MCF 10A (cell line): Measurements from ENCODE around the gene CREB3L2. TPM values are rescaled to one million over a fixed set of nuclear protein-coding genes. Genes with fewer than 3 reads are reported as not detected.

Experiments
- BruUV-seq: library from RNA; stranded (reverse); fragments of 400-500 nt; replicated peaks from 2 replicates; lab custom pipeline; 2021; lab: Mats Ljungman, UMichigan
- CTCF ChIA-PET: fragments of 300-600 bp; sonication (Branson Sonifier 250); formaldehyde crosslinking; extraction: SDS; loops from one replicate; lab custom pipeline; 2021; ENCODE audit warnings: antibody characterized with exemption, inconsistent platforms; lab: Yijun Ruan, JAX
- POLR2A ChIA-PET: fragments of 300-600, 350-650 bp; sonication (Branson Sonifier 250); formaldehyde crosslinking; extraction: SDS; loops from one replicate; lab custom pipeline; 2020; ENCODE audit warnings: antibody characterized with exemption, inconsistent platforms; lab: Yijun Ruan, JAX
- DNase-seq: peaks from one replicate; pipeline ENCODE4 v3.0.0-alpha.2; 2018; ENCODE audit not compliant: unreplicated experiment
- H3K27ac Mint-ChIP-seq: one replicate; pipeline ENCODE4 v1.8.0; 2022; ENCODE audit warnings: mild to moderate bottlenecking, low read depth, mixed read lengths; ENCODE audit not compliant: unreplicated experiment
- H3K27me3 Mint-ChIP-seq: one replicate; pipeline ENCODE4 v1.8.0; 2022; ENCODE audit warnings: mixed read lengths; ENCODE audit not compliant: insufficient read depth, unreplicated experiment
- H3K36me3 Mint-ChIP-seq: one replicate; pipeline ENCODE4 v1.8.0; 2022; ENCODE audit warnings: mild to moderate bottlenecking, moderate library complexity, mixed read lengths; ENCODE audit not compliant: insufficient read depth, unreplicated experiment
- H3K4me1 Mint-ChIP-seq: one replicate; pipeline ENCODE4 v1.8.0; 2022; ENCODE audit warnings: mixed read lengths; ENCODE audit not compliant: insufficient read depth, unreplicated experiment
- H3K4me3 Mint-ChIP-seq: one replicate; pipeline ENCODE4 v1.8.0; 2022; ENCODE audit warnings: mild to moderate bottlenecking, moderate library complexity, mixed read lengths; ENCODE audit not compliant: unreplicated experiment
- H3K9me3 Mint-ChIP-seq: one replicate; pipeline ENCODE4 v1.8.0; 2022; ENCODE audit warnings: mixed read lengths; ENCODE audit not compliant: unreplicated experiment
- intact Hi-C: fragments of 100-400 bp; cut with micrococcal nuclease; formaldehyde crosslinking; loops from 2 replicates; pipeline ENCODE4 v1.14.1; 2022
- total RNA-seq: library from RNA; stranded (reverse); gene quantifications from 2 replicates; pipeline ENCODE4 v1.2.3, GENCODE V29; 2022
- TF ChIP-seq, protein P1 (sequence below): fragments of 200-600 bp; IDR thresholded peaks from one replicate; pipeline ENCODE4 v1.8.0; 2022; ENCODE audit warnings: antibody characterized with exemption, mild to moderate bottlenecking; ENCODE audit not compliant: unreplicated experiment

Gene CREB3L2
- total RNA-seq, 1 experiment from 2014 or later, result 74.2 TPM

GRCh38 chr7:137877027-137877675 lies 124.7 kb downstream of the CREB3L2 start:
- Mint-ChIP-seq H3K27me3 (no peaks in the 10 kb centered on the region), H3K36me3 (peaks cover 61% of the 10 kb centered on the region), H3K4me1 (peaks cover 22% of the 10 kb centered on the region), H3K27ac (no peak overlapping the region), H3K4me3 (no peak overlapping the region), H3K9me3 (no peaks in the 10 kb centered on the region)
- DNase-seq, result no peak
- intact Hi-C loops, result no loop called here
- TF ChIP-seq, protein P1, sequence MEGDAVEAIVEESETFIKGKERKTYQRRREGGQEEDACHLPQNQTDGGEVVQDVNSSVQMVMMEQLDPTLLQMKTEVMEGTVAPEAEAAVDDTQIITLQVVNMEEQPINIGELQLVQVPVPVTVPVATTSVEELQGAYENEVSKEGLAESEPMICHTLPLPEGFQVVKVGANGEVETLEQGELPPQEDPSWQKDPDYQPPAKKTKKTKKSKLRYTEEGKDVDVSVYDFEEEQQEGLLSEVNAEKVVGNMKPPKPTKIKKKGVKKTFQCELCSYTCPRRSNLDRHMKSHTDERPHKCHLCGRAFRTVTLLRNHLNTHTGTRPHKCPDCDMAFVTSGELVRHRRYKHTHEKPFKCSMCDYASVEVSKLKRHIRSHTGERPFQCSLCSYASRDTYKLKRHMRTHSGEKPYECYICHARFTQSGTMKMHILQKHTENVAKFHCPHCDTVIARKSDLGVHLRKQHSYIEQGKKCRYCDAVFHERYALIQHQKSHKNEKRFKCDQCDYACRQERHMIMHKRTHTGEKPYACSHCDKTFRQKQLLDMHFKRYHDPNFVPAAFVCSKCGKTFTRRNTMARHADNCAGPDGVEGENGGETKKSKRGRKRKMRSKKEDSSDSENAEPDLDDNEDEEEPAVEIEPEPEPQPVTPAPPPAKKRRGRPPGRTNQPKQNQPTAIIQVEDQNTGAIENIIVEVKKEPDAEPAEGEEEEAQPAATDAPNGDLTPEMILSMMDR, result no peak
- BruUV-seq, result no TSS peak
- ChIA-PET CTCF (interaction anchor here (0.6 to 1.3 kb wide), 4 partner anchors 24 to 221 kb away, joined by 3 to 7 read pairs (median 4); no protein-coding TSS in a partner anchor), POLR2A (interaction anchor here (0.7 to 1.0 kb wide), 2 partner anchors 125 to 1479 kb away, joined by 3 read pairs; partner anchors contain the start of gene CREB3L2)

GRCh38 chr7:137875746-137876145 lies 126.1 kb downstream of the CREB3L2 start:
- H3K27me3 Mint-ChIP-seq, result no peaks in the 10 kb centered on the region
- TF ChIP-seq, protein P1, result no peak
- BruUV-seq, result no TSS peak
- POLR2A ChIA-PET, result interaction anchor here (1.6 kb wide), 1 partner anchor 14 kb away, joined by 3 read pairs; no protein-coding TSS in a partner anchor
- no peak overlapping the region for H3K4me3 Mint-ChIP-seq
- intact Hi-C loops, result no loop called here
- no peaks in the 10 kb centered on the region for H3K9me3 Mint-ChIP-seq
- peaks cover 55% of the 10 kb centered on the region for H3K36me3 Mint-ChIP-seq
- no peak for DNase-seq
- no peak overlapping the region for H3K27ac Mint-ChIP-seq
- H3K4me1 Mint-ChIP-seq, result peaks cover 17% of the 10 kb centered on the region
- CTCF ChIA-PET, result interaction anchor here (0.8 to 1.1 kb wide), 2 partner anchors 27 to 219 kb away, joined by 4 read pairs; no protein-coding TSS in a partner anchor

- intact Hi-C loops, result no loop called here
- POLR2A ChIA-PET, result interaction anchor here (1.6 kb wide), 1 partner anchor 12 kb away, joined by 3 read pairs; no protein-coding TSS in a partner anchor
- CTCF ChIA-PET, result interaction anchor here (0.7 kb wide), 2 partner anchors 184 to 251 kb away, joined by 3 read pairs; no protein-coding TSS in a partner anchor
- TF ChIP-seq, protein P1, result no peak
- H3K4me1 Mint-ChIP-seq, result peaks cover 2% of the 10 kb centered on the region
- peak; percentile 47 for DNase-seq
- H3K27me3 Mint-ChIP-seq, result no peaks in the 10 kb centered on the region
- BruUV-seq, result no TSS peak
- peaks cover 46% of the 10 kb centered on the region for H3K36me3 Mint-ChIP-seq
- no peaks in the 10 kb centered on the region for H3K9me3 Mint-ChIP-seq
- H3K4me3 Mint-ChIP-seq, result no peak overlapping the region
- H3K27ac Mint-ChIP-seq, result no peak overlapping the region
These were observed 127.7 kb downstream of the CREB3L2 start for GRCh38 chr7:137873979-137874777.

- no TSS peak for BruUV-seq
- CTCF ChIA-PET, result no interaction called here
- Mint-ChIP-seq H3K27me3 (no peaks in the 10 kb centered on the region), H3K27ac (peak overlapping the region; percentile 2), H3K9me3 (no peaks in the 10 kb centered on the region), H3K36me3 (peaks cover 45% of the 10 kb centered on the region), H3K4me1 (no peaks in the 10 kb centered on the region), H3K4me3 (no peak overlapping the region)
- POLR2A ChIA-PET, result no interaction called here
- DNase-seq, result no peak
- TF ChIP-seq, protein P1, result no peak
- intact Hi-C loops, result no loop called here
These were observed 128.4 kb downstream of the CREB3L2 start for GRCh38 chr7:137873524-137873923.
